ENCODE measurements around the gene PHACTR3.
A peak's percentile ranks its signal among the peaks of the same experiment; 100 is the strongest.

PHACTR3 gene

DNA sequence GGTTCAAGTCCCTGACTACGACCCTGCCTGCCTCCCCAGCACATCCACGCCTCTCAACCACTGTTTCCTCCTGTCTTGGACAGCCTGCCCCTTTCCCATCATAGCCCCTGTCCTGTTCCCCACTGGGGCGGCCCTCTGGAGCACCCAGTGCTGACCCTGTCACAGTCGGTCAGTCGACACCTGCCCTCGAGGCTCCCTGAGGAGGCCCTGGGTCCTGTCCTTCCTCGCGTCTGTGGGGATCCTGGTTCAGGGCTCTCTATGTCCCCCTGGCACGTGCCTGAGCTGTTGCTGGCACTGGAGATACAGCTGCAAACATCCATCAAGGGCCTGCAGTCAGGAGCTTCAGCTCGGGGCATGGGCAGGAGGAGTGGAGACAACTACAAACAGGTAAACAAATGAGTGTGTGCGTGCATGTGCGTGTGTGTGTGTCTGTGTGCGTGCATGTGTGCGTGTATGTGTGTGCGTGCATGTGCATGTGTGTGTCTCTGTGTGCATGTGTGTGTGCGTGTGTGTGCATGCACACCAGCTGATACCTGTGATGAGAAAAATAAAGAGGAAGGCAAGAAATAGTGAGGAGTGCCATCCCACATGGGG, 132.8 kb downstream of the PHACTR3 start:
- DNase-seq: no peak

DNA sequence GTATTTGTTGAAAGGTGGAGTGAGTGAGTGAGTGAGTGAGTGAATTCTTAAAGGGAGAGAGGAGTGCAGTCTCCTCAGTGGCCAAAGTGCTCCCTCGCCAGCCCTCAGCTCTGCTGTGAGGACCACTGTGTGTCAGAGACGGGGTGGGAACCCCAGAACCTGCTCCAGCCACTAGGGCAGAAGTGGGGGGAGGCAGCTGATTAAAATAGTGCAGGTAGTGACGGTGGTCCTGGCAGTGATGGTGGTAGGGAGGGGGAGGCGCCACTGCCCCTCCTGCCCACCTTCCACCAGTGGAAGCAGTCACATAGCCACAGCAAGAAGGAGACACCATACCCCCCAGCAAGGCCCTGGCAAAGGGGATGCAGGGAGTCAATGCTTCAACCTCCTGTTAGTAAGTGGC, 133.5 kb downstream of the PHACTR3 start:
- no peak for DNase-seq

DNA sequence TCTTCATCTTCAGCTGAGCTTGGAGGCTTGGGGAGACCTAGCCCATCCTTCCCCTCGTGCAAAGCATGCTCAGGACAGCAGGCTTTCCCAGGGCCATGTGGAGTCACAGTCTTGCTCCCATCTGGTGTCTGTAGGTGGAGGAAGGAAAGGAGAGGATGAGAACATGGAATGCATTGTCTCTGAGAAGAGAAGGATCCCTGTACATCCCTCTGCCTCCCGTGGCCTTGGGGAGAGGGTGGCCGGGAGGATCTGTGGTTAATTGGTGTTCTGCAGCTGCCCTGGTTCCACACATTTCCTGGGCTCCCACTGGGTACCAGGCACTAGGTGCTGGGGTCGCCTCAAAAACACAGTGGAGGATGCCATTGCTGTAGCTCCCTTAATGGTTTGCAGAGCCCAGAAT, 134.5 kb downstream of the PHACTR3 start:
- DNase-seq: no peak

DNA sequence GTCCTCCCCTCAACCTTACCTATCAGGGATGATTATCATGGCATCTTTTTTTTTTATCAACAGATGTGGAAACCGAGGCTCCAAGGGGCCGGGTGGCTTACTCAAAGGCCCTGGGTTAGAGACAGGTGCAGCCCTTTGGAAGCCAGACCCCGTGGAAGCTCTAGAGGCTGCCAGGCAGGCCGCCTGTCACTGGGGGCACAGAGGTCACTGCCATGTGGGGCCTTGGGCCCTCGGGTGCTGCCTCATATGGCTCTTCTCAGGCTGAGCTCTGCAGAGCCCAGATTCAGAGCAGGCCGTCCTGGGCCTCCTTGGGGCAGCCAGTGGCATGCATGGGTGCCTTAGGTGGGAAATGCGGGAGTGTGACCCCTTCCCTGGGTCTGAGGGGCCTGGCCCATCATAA, 136.3 kb downstream of the PHACTR3 start:
- no peak for DNase-seq

DNA sequence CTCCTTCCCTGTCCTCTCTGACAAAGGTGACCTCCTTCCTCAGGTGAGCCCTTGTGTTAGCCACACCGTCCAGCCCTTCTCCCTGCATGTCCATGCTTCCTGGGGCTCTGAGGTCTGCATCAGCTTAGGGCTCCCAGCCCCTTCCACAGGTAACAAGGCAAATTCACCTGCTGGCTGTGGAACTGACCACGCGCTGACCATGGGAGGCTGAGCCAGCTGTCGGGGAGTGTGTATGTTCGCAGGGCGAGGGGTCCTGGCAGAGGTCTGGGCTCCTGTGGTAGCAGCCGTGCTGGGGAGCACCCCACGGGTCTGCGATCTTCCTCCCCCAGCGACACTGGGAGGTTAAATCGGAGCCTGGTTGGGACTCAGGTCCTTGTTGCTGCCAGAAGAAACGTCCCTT, 136.7 kb downstream of the PHACTR3 start:
- DNase-seq: no peak

DNA sequence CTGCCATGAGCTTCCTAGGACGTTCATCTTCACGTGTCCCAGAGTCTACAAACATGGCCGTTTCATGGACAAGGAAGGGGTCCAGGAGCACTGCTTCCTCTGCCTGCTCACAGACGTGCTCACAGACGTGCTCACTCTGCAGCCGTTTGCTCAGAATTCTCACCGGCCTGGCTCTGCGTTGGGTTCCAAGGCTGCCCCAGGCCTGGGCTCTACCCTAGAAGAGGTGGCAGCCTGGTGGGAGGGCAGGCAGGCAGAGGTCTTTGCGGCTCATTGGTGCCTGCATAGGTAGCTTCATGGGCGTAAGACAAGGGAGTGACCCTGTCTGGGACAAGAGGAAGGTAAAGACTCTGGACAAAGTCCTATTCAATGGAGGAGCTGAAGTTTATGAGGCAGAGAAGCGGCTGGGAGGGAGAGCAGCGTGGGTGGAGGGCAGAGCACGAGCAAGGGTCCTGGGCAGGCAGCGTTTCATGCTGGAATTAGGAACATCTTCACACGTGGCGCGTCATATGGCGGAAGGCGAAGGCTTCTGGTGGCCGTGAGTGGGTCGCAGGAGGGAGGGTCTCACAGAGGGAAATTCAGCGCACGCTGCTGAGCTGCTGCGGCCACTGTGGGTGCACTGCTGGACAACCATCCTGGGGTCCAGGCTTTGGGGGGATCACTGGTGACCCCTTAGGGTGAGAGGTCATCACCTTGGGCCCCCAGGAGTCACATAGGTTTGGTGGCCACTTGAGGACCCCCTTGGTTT, 138.2 kb downstream of the PHACTR3 start:
- no peak for DNase-seq

DNA sequence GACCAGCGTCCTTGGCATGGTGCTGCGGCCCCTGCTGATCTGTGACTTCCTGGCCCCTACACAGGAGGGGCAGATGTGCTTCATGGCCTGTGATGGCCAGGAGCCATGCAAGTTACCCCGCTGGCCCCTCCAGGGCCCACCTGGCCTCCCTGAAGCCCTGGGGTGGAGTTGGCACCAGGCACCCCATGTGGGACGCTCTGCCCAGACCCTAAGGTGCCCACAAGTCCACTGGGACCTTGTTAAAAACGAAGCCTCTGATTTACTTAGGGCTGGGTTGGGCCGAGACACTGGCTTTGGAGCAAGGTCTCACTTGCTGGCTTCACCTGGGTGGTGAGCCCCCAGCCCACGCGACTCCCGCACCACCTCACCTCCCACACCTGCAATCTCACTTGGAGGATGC, 139.0 kb downstream of the PHACTR3 start:
- no peak for DNase-seq

DNA sequence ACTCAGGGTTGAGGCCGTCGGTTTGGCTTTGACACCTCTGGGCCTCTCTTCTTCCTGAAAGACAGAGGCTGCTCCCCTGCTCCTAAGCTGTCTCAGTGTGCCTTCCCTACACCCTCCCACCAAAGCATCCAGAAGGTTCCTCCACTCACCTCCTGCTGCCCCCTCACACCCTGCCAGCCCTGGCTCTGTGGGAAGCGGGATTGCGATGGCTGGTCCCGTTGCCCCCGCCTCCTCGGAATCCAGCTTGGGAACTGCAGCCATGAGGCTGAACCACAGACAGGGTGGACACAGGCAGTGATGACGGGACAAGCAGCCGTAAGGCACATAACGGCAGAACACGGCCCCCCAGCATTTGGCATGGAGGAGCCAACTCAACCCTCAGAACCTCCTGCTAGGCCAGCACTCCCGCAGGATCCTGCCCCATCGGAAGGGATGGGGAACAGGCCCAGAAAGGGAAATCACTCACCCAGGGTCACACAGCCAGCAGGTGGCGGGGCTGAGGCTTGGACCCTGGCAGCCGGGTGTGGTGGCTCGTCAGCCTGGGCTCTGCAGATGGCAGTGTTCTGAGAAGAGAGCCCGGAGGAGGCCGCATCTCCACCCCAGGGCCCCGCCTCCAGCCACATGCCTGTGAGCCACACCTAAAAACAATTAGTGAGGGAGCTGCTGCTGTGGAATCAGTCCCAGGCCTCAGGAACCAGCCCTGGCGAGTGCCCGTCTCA, 139.6 kb downstream of the PHACTR3 start:
- DNase-seq: peak in 1 of 2 experiments; percentile 20

DNA sequence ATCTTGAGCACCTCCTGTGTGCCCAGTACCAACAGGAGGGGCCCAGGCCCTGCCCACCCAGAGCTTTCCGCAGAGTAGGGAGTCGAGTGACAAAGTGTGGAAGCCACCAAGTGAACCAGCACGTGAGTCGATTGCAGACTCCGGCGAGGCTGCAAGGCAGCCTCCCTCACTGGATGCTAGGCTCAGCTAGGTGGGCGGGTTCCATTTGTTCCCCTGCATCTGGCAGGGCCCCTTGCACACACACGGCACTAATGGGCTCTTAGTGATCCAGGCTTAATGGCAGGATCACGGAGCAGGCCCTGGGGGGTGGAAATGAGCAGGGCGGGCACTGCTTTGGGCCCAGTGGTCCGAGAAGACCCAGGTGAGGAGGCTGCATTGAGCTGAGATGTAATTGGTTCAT, 140.4 kb downstream of the PHACTR3 start:
- no peak for DNase-seq

DNA sequence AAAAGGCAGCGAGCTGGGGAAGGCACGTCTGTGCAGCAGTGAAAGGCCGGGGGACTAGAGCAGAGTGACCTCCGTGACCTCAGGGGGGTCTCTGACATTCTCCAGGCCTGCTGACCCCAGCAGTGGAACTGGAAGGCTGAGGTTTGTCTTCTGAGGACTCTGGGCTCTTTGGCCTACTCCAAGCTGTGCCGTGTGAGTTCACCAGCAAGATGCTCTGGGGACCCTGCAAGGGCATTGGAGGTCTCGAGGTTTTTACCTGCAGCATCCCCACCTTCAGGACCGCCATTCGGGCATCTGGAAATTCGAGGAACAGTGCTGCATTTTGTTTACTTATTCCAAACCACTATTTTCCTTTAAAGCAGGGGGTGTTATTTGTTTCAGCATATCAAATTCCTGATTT, 140.9 kb downstream of the PHACTR3 start:
- no peak for DNase-seq

DNA sequence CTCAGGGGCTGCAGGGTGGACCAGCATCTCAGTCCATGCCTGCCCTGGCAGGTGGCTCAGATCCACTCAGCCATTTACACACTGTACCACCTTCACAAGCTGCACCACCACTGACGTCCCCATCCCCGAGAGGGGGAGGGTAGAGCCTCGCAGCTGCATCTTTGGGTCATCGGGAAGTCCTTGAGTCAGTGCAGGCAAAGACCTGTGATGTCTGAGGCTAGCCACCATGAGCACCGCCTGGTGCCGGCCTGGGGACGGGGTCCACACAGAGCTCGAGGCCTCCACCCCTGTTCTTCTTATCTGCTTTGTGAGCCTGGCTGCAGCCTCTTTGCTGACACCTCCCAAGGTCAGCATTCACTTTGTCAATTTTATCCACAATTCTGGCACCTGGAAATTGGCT, 141.4 kb downstream of the PHACTR3 start:
- no peak for DNase-seq

DNA sequence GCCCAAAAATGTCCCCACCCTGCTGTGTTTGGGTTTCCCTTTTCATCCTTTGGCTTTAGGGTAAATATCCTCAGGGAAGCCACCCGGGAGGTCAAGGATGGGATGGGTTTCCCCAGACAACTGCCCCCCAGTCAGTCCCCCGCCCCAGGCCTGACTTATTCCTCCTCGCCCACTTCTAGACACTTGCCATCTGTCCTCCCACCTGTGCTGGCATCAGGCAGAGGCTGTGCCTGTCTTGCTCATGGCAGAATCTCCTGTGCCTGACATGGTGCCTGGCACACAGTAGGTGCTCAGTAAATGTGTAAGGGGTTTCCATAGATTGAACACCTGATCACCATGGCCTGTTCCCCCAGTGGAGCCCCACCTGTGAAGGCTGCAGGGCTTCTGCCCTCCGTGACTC, 141.8 kb downstream of the PHACTR3 start:
- DNase-seq: no peak

DNA sequence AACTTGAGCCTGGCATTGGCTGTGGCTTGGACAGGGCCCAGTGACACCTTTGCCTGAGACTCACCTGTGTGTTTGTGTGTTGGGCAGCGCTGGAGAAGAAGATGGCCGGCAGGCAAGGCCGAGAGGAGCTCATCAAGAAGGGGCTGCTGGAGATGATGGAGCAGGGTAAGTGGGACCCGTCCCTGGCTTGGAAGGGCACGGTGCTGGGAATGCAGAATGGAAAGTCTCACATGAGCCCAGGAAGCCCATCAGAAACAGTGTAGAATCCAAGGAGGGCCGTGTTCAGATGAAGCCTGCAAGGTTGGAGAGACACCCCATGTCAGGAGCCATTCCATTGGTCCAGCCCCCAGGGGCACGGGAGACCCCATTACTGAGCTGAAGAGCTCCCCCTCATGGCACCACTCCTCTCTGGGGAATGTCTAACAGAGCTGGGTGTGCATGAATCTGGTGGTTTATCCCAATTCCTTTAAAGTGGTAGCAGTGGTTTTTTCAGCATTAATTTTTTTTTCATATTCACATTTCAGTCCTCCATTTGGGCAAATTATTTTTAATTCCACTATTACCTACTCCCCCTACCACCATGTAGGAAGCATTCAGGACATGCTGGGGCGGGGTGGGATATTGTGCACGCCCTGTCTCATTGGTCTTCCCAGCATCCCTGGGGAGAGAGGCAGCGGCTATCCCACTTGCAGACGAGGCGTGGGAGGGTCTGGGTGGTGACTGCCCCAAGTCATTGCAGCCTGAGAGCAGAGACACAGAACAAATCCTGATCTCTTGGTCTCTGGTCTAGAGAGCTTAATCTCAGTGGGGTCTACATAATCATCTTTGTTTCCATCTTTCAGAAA, 143.6 kb downstream of the PHACTR3 start:
- DNase-seq: no peak

DNA sequence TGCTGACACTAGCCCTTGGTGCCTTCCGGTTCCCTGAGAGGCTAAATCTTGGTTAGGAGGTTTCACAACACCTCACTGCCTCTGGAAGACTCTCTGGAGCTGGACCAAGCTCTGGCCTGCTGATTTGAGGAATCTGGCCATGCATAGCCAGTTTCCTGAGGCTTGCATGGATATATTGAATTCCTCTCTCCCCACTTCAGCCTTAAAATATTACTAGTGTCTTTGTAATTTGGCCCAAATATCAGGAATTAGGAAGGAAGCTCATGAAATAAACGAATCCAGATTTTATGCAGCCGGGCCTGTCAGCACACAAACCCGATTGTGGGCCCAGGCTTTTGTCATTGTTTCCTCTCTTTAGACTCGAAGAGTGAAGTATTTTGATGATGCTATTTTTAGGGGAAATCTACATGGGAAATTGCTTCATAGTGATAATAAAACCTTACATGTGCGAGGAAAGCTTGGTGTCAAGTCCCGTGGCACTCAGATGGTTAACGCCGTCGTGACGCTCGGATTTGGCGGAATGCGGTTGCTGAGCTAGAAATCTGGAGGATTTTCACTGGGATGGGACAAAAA, 144.4 kb downstream of the PHACTR3 start:
- DNase-seq: no peak

DNA sequence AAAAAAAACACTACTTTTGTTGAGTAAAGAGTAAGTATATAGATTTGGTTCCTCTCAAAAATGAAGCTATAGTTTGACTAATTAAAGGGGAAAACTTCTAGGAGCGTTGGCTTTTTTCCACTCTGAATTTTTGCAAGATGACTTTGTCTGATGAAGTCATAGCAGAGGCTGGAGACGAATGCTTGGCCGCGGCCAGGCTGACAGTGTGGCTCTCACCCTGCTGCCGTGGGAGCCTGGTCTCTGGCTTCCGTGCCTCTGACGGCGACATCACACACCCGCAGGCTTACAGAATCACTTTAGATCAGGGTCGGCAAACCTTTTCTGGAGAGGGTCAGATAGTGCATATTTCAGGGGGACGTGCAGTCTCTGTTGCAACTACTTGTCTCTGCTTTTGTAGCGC, 145.0 kb downstream of the PHACTR3 start:
- no peak for DNase-seq

DNA sequence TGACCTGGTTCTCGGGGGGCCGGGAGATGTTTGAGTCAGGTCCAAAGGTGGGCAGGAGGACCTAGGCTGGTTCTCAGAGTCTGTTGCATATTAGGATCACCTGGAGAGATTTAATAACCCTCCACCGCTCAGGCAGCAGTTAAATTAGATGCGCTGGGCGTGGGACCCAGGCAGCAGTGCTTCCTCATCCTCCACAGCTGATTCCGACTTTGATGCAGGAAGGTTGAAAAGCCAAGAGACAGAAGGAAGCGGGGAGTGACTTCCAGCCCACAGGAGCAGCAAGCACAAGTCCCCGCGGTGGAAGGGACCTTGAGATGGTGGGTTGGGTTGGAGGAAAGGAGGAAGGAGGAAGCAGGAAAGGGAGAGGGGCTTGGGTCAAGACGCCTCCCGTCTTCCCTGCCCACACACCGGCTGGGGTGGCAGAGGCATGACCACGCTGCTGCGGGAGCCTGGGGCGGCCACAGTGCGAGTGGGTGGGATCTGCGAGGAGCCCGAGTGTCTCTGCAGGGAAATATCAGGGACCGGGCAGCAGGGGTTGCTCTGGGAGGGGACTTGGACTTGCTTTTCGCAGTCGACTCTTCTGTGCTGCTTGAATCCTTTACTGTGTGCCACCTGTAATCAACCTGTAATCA, 146.0 kb downstream of the PHACTR3 start:
- no peak for DNase-seq

DNA sequence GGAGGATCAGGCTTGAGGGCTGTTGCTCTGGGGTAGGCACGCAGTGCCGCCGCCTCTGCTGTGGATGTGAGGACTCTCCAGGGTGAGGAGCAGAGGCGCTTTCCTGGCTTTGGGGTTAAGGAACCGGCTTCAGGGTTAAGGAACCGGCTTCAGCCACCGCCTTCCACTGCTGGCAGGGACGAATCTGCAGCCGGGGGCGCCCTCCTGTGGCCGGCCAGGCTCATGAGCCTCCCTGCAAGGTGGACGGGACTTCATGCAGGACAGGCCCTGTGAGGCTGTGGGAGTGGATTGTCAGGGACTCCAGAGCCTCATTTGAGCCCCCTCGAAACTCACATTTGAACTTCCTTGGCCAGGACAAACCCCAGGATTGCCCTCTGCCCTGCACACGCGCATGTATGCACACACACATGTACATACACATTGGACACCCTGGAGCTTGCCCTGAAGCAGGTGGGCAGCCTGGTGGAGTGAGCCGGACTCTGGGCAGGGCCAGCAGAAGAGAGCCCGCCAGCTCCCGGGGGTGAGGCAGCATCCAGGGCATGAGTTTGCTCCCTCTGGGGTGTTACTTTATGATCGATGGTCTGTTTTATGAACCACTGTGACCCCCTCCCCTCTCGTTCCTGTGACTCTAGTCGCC, 146.9 kb downstream of the PHACTR3 start:
- peak in 1 of 2 experiments; percentile 27 for DNase-seq

DNA sequence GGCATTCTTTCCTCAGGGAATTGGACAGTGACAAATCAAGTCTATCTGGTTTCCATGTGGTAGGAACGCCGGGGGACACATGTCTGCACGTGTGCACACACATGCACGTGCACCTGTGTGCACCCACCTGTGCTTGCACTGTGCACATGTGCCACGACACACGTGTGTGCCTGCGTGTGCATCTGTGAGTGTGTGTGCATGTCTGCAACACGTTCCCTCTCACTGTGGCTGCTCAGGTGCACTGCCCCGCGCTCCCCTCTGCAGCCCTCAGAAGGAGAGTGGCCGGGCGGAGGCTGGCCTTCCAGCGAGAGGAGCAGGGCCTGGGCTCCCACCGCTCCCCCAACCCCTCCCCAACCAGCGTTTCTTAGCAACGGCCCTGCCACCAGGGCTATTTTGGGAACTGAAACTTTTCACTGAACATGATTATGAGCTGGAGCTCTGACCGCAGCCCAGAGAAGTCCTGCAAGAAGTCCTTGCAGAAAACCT, 147.8 kb downstream of the PHACTR3 start:
- no peak for DNase-seq

DNA sequence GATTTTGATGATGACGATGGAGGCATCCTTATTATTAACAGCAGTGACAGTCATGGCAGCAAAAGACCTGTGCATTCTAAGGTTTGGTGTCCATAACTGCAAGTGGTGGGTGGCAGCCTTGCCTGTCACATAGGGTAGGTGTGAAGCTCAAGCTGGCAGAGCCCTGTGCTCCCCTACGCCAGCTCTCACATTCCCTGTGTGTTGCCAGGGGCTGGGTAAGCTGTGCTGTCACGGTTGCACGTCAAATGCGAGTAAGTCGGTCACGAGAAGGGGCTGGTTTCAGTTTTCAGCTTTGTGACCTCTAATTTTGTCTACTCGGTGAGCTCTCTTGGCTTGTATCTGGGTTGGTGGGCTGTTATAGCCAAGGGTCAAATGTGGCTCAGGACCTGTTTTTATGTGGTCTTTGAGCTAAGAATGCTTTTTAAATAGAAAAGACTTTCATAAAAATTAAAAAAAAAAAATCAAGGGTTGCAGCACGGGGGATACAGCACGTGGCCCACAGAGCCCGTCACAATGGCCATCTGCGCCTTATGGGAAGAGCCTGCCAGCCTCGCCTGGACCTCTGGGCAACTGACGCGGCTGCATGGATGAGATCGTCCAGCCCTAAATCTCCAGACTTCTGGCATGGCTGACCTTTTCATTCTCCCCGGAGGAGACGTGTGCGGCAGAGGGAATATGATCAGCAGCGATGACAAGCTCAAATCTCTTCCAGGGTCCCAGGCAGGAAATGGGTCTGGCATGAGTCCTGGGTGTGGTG, 148.5 kb downstream of the PHACTR3 start:
- DNase-seq: no peak

DNA sequence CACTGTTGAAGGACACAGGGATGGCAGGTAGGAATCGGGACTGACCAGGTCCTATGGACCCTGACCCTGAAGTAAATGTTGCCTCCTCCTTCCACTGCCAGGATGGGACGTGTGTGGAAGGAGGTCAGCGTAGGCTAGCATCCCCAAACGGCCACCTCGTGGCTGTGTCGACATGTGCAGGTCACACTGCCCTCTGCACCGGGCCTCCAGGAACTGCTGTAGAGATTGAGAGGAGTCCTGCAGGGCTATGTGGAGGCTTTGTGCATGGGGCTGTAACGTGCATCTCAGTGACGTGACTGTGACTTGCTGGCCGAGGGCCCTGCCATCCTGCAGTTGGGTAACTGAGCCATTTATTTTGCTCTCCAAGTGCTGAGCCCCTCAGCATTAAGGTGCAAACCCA, 149.5 kb downstream of the PHACTR3 start:
- no peak for DNase-seq

DNA sequence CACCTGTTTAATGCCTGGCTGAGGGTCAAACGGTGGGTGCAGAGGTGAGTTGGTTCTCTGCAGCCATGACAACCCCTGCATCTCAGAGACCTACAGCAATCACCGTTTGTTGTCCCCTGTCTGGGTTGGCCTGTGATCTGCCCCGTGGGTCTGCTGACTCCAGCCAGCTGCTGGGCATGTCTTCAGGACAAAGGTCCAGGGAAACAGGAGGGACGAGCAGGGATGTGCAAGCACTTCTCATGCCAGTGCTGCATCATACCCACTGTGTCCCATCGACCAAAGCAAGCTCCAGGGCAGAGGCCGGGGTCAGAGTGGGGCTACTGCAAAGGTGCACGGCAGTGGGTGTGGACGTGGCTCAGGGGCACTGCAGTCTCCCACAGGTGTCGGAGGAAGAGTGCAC, 150.2 kb downstream of the PHACTR3 start:
- no peak for DNase-seq

Measured in NCI-H187 (cell line).